ENCODE results near the gene LRRC8D.
"Not testable (repeated sequence)": the region's sequence is repeated elsewhere in the genome, so short reads cannot be mapped to it uniquely, and the experiment has no call there.

The LRRC8D gene

DNA sequence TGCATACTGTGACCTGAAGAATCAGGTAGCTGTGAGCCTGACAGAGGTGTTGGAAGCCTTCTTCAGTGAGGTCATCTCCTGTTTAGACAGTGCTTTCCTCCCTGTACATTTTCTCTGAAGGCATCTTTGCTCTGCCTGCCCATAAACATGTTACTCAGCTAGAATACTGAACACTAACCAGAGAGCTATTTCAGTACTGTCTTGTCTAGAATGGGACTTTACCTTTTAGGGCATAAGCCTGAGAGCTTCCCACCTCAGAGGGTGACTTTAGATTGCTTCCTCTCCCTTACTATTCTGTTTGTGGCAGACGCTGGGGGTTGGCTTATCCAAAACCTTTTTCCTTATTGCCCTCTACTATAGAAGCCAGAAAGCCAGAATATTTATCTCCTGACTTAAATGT, 150.8 kb downstream of the LRRC8D start:
- DNase-seq, result no peak

DNA sequence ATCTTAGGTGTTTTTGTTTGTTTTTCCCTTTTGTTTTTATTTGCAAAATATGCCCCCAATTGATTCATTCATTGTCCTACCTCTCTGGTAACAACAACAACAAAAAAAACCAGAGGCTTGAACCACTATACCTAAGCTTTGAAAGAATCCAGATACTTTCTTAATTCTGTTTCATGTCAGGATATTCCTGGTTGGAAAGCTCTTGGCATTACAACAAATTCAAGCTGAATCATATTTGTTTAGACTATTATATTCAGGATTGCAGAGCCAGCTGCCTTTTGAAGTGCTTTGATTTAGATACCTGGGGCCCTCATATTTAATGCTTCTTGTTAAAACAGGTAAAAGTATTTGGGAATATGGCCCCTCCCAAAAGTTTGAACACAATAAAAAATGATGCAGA, 151.2 kb downstream of the LRRC8D start:
- no peak for DNase-seq

DNA sequence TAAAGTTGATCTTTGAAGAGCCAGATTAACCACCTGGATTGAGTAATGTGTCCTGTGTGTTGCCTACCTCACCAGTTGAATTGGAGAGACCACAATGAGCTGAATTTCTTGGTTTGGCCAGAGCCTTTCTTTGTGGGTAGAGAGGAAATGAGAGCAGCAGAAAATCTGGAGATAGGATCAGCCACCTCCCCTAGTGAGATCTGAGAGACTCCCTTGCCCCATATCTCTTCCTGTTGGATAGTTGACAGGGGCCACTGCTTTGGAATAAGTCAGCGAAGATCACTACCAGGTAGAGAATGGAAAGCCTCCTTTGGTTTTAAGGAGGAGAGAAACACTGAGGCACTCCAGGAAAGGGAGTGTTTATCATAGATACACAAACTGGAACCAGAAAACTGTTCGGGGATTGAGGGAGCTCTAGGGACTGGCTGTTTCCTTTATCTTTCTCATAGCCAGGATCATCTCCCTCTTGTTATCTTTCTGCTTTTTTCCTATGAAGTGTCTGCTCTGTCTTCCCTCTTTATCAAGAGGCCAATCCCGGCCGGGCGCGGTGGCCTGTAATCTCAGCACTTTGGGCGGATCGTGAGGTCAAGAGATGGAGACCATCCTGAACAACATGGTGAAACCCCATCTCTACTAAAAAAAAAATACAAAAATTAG, 152.8 kb downstream of the LRRC8D start:
- no peak for DNase-seq

DNA sequence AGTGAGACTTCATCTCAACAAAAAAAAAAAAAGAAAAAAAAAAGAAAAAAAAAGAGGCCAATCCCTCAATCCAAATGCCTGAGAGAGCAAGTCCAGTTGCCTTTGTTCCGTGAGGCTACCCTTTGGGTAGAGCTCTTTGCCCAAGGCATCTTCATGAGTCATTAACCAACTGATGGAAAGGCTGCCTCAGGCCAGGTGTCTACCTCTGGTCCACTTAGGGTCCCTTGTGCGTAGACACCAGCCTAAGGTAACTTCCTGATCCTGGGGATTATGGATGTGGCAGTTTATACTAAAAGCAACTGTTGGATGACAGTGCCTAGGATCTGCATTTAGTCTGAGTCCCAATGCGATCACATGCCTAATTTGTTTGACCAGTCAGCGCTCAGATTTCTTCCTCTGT, 153.4 kb downstream of the LRRC8D start:
- DNase-seq, result no peak

DNA sequence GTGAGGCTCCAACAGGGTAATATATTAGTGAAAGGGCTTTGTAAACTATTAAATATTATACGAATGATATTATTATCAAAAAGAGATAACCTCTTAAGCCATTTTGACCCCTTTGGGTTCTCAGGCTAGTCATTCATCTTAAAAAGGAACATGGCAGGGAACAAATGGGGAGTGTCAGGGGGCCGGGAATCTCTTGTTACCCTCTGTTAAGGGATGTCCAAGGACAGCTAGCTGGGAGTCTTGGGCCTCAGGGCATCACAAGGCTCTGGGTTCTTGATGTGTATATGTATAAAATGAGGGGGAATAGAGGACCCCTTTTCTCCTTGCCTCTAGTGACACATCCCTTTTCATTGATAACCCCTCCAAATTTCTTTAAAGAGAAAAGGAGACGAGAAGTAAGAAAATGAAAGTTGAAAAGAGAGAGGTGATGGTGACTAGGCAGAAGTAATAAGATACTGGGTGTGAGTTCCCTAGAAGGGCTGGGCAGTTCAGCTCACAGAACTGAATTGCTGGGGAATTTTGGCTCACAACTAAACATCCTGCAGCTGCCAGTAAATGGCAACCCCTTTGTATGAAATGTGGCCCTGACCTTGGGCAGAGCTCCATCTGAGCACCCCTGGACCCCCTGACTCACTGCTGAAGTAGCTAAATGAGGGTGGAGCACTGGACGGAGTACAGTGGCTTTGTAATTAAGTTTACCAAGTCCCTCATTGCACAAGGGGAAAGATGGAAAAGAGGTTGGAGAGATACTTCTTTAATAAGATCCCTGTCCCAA, 154.1 kb downstream of the LRRC8D start:
- no peak for DNase-seq

DNA sequence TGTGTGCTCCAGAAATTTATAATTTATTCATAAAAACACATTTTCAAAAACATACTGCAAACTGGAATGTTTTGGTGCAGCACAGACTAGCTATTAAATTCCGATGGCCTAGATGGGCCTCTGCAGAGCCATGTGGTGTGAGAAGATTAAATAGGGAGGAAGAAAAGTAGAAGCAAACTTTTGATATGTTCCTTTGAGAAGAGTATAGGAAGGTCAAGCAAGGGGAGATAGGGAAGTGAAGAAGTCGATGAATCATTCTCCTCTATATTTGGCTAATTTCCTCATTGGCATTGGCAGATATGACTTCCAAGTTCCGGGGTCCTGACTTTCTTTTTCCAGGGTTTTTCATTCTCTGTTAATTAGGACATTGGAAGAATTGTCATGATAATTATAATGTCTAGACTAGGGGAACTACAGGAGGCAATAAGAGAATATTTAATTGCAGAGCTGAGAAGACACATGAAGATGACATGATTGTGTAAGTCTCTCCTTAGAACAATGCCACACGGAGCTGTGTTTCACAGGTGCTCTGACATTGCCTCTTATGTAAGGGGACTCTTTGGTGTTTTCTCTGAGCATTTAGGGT, 154.8 kb downstream of the LRRC8D start:
- no peak for DNase-seq

DNA sequence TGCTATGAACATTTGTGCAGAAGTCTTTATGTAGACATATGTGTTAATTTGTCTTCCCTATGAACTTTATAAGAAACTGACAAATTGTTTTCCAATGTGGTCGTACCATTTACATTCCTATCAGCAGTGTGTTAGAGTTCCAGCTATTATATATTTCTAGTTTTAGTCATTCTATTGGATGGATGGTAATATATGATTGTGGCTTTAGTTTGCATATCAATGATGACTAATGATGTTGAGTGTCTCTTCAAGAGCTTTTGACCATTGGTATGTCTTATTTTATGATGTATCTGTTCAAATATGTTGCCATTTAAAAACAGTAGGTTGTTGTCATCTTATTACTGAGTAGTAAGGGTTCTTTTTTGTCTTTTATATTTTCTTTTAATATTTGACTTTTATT, 157.9 kb downstream of the LRRC8D start:
- DNase-seq, result no peak

DNA sequence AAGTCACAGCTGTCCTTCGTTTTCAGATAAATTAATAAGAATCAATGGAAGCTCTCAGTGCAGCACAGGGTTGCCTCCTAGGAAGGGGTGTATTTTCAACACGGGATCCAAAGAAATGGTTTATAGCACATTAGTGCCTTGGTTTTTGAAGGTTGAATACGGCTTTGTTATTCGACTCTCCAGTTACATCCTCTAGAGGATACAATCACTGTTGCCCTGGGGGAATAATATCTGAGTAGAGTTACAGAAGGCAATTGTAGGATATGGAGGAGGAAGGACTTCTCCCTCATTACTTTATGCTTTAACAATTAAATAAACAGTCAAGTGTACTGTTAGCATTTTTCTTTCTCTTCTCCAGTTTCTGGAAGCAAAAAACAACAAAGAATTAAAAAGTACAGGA, 159.8 kb downstream of the LRRC8D start:
- DNase-seq, result no peak

DNA sequence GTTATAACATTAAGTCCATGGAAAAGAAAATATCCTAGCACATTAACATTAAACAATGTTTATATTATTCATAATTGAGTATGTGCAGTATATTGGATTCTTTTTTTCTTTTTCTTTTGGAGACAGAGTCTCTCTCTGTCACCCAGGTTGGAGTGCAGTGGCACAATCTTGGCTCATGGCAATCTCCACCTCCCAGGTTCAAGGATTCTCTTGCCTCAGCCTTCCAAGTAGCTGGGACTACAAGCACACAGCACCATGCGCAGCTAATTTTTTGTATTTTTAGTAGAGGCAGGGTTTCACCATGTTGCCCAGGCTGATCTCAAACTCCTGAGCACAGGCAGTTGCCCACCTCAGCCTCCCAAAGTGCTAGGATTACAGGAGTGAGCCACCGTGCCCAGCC, 162.0 kb downstream of the LRRC8D start:
- DNase-seq, result not testable (repeated sequence)

DNA sequence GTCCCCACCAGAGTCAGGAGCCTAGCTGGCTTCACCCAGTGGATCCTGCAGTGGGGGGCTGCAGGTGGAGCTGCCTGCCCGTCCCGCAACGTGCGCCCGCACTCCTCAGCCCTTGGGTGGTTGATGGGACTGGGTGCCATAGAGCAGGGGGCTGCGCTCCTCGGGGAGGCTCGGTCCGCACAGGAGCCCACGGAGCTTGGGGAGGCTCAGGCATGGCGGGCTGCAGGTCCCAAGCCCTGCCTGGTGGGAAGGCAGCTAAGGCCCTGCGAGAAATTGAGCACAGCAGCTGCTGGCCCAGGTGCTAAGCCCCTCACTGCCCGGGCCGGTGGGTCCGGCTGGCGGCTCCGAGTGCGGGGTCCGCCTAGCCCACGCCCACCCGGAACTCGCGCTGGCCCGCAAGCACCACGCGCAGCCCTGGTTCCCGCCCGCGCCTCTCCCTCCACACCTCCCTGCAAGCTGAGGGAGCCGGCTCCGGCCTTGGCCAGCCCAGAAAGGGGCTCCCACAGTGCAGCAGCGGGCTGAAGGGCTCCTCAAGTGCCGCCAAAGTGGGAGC, 163.8 kb downstream of the LRRC8D start:
- not testable (repeated sequence) for DNase-seq

DNA sequence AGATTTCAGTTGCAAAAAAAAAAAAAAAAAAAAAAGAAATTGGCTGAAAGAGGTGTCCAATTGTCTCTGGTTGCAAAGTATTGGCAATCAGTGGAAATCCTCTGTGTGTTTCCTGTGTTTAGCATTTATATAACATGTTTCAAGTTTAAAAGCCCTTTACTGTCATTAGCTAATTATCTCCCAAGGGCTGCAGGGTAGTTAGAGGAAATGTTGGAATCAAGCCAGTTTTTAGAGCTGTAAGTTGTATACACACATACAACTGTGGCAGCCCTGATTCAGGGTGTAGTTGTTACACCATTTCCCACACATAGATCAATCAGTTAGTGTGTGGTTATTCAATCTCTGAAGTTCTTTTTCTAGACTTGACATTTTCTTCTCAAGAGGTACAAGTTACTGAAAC, 165.2 kb downstream of the LRRC8D start:
- DNase-seq, result no peak

All from activated effector memory CD4-positive, alpha-beta T cell treated with Interleukin-2 at 50 U/mL for 16 hours (primary cell).